Activated CD8-positive, alpha-beta T cell treated with anti-CD3 and anti-CD28 coated beads for 36 hours (primary cell): ENCODE data around the gene IL2RA. TPM values are rescaled to one million over a fixed set of nuclear protein-coding genes. Genes with fewer than 3 reads are reported as not detected.

Experiments
- ATAC-seq: fragments of 200-7000 bp; cut with Tn5 transposase; one replicate; pipeline ENCODE4 v1.10.0; 2021; ENCODE audit warnings: mild to moderate bottlenecking, moderate library complexity
- CTCF ChIA-PET: fragments of 350-600 bp; sonication (Branson Sonifier 250); formaldehyde crosslinking; loops from one replicate; lab custom pipeline; 2021; ENCODE audit warnings: antibody characterized with exemption; lab: Charles Lee
- POLR2A ChIA-PET: fragments of 350-600 bp; sonication (Branson Sonifier 250); formaldehyde crosslinking; loops from one replicate; lab custom pipeline; 2021; ENCODE audit warnings: antibody characterized with exemption; lab: Charles Lee
- DNase-seq: peaks from one replicate; pipeline ENCODE4 v3.0.0-alpha.2; 2020
- H3K27ac Mint-ChIP-seq: one replicate; pipeline ENCODE4 v1.8.0; 2021; ENCODE audit warnings: mild to moderate bottlenecking, mixed read lengths
- H3K27me3 Mint-ChIP-seq: one replicate; pipeline ENCODE4 v1.8.0; 2021; ENCODE audit warnings: mixed read lengths
- H3K36me3 Mint-ChIP-seq: one replicate; pipeline ENCODE4 v1.8.0; 2021; ENCODE audit warnings: low read depth, mixed read lengths
- H3K4me1 Mint-ChIP-seq: one replicate; pipeline ENCODE4 v1.8.0; 2021; ENCODE audit warnings: low read depth, mixed read lengths
- H3K4me3 Mint-ChIP-seq: one replicate; pipeline ENCODE4 v1.8.0; 2021; ENCODE audit warnings: mild to moderate bottlenecking, moderate library complexity, mixed read lengths
- H3K9me3 Mint-ChIP-seq: one replicate; pipeline ENCODE4 v1.8.0; 2021; ENCODE audit warnings: mixed read lengths
- CTCF ChIP-seq: fragments of 200-600 bp; IDR thresholded peaks from one replicate; pipeline ENCODE4 v1.8.0; 2022; ENCODE audit warnings: antibody characterized with exemption, mild to moderate bottlenecking
- intact Hi-C: fragments of 100-400 bp; cut with micrococcal nuclease; formaldehyde crosslinking; loops from one replicate; pipeline ENCODE4 v1.10.0; 2022
- total RNA-seq, 2 experiments: library from RNA; stranded (reverse); gene quantifications; one replicate each; pipeline ENCODE4 v1.2.3, GENCODE V29; 2021

The IL2RA gene
- total RNA-seq, 2 experiments from 2014 or later, result 868 to 874 TPM

- H3K36me3 Mint-ChIP-seq, result peaks cover 88% of the 10 kb centered on the region
These were observed 8.9 kb downstream of the IL2RA start for GRCh38 chr10:6053303-6053702.

DNA sequence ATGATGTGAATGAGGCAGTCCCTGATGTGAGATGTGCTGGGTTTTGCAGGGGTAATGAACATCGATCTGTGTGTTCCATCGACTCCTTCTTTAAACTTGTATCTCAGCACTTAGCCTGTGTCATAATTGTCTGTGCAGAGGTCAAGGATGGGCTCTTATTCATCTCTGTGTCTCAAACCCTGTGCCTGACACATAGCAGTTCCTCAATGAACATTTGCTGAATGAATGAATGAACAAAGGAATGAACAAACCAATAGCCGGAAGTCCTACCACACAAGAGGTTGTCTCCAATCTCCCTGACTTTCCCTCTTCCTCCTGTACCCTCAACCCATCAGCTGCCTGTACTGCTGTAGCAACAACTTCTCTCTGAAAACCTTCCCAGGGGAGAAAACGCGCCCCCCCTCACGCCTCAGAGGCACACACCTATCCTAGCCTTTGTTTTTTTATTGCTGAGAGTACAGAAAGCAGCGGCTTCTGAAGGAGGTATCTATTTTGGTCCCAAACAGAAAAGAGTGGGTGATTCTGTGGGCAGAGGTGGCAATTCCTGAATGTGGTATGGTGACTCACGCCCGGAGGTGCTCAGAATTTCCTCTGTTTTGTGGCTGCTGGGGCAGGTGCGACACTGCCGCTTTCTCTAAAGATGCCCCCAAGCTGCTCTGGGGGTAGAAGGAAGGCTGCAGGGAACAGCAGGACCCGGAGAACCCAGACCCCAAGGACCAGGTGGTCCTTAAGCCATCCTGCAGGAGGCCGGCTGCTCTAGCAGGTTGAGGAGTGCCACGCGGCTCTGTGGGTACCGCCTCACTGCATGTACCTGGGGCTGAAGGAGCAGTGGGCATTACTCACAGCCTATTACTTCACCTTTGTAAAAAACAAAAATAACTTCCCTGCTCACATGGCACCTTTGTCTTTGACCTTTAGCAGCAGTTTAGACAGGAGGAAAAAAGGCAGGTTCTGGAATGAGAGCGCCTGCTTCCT lies 9.6 kb downstream of the IL2RA start:
- peak overlapping the region; percentile 91 for H3K27ac Mint-ChIP-seq
- ATAC-seq, result peak; percentile 52
- H3K27me3 Mint-ChIP-seq, result no peaks in the 10 kb centered on the region
- ChIA-PET CTCF (interaction anchor here (1.0 to 12.1 kb wide), 8 partner anchors 14 to 84 kb away, joined by 3 to 118 read pairs (median 6); no protein-coding TSS in a partner anchor), POLR2A (interaction anchor here (0.8 to 17.2 kb wide), 12 partner anchors 16 to 342 kb away, joined by 3 to 846 read pairs (median 4); partner anchors contain the start of genes GDI2, IL2RA and PFKFB3)
- no peak for TF ChIP-seq CTCF
- peak overlapping the region; percentile 76 for H3K4me3 Mint-ChIP-seq
- no peaks in the 10 kb centered on the region for H3K9me3 Mint-ChIP-seq
- intact Hi-C loops, result loop anchor here (5.0 to 10.0 kb wide), 2 partner anchors 35 to 532 kb away; partner anchors contain the start of genes PRKCQ and RBM17
- peak; percentile 94 for DNase-seq
- peaks cover 86% of the 10 kb centered on the region for H3K36me3 Mint-ChIP-seq
- H3K4me1 Mint-ChIP-seq, result peaks cover 83% of the 10 kb centered on the region

More at GRCh38 chr10:6053303-6053702, 8.9 kb downstream of the IL2RA start:
- POLR2A ChIA-PET, result interaction anchor here (0.6 to 17.2 kb wide), 11 partner anchors 8 to 533 kb away, joined by 3 to 846 read pairs (median 4); partner anchors contain the start of gene IL2RA
- Mint-ChIP-seq H3K4me3 (peak overlapping the region; percentile 76), H3K27me3 (no peaks in the 10 kb centered on the region), H3K27ac (peak overlapping the region; percentile 91), H3K4me1 (peaks cover 83% of the 10 kb centered on the region), H3K9me3 (no peaks in the 10 kb centered on the region)
- intact Hi-C loops, result loop anchor here (5.0 to 10.0 kb wide), 2 partner anchors 34 to 531 kb away; partner anchors contain the start of genes PRKCQ and RBM17
- ATAC-seq (no peak), DNase-seq (no peak)
- no peak for TF ChIP-seq CTCF
- CTCF ChIA-PET, result interaction anchor here (0.7 to 12.1 kb wide), 7 partner anchors 9 to 83 kb away, joined by 3 to 118 read pairs (median 4); no protein-coding TSS in a partner anchor

DNA sequence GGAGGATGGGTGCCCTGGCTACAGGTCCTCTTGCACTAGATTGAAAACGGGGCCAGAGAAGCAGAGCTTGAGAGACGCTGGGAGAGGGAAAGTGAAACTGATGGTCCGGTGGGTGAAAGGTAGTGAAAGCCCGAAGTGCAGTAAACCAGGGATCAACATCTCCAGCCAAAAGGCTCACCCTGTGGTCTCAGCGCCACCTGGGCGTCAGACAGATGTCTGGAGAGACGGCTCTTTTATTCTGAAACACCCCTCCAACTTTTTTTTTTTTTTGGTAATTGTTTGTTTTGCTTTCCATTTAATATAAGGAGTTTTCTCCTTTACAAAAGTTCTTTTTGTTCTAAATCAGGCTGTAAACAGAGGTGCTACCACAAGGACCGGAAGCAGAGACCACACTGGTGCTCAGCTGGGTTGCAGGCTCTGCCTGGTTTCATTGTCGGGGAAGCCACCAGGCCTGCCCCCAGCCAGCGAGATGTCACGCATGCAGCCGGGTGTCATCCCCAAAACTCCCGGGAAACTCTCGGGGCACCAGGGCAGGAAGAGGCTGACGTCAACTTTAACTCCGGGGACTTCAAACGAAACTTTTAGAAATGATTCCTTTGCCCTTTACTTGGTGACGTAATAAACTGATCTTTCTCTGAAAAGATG lies 11.2 kb downstream of the IL2RA start:
- H3K27me3 Mint-ChIP-seq, result no peaks in the 10 kb centered on the region
- no peaks in the 10 kb centered on the region for H3K9me3 Mint-ChIP-seq
- ATAC-seq (peak; percentile 41), DNase-seq (peak; percentile 98)
- CTCF ChIA-PET, result interaction anchor here (0.9 to 12.1 kb wide), 9 partner anchors 11 to 42 kb away, joined by 4 to 118 read pairs (median 6); partner anchors contain the start of gene IL2RA
- TF ChIP-seq CTCF, result no peak
- peak overlapping the region; percentile 91 for H3K27ac Mint-ChIP-seq
- peak overlapping the region; percentile 76 for H3K4me3 Mint-ChIP-seq
- peaks cover 84% of the 10 kb centered on the region for H3K4me1 Mint-ChIP-seq
- H3K36me3 Mint-ChIP-seq, result peaks cover 84% of the 10 kb centered on the region
- intact Hi-C loops, result loop anchor here (2.0 to 10.0 kb wide), 3 partner anchors 22 to 534 kb away; partner anchors contain the start of genes PRKCQ and RBM17
- POLR2A ChIA-PET, result interaction anchor here (0.5 to 17.2 kb wide), 15 partner anchors 7 to 547 kb away, joined by 3 to 846 read pairs (median 5); partner anchors contain the start of genes IL15RA, IL2RA and PFKFB3

- H3K9me3 Mint-ChIP-seq, result no peaks in the 10 kb centered on the region
- H3K27me3 Mint-ChIP-seq, result no peaks in the 10 kb centered on the region
- H3K4me3 Mint-ChIP-seq, result peak overlapping the region; percentile 76
- peaks cover 89% of the 10 kb centered on the region for H3K4me1 Mint-ChIP-seq
- H3K36me3 Mint-ChIP-seq, result peaks cover 89% of the 10 kb centered on the region
- H3K27ac Mint-ChIP-seq, result peak overlapping the region; percentile 91
- DNase-seq, result no peak
- no peak for ATAC-seq
- POLR2A ChIA-PET, result interaction anchor here (1.0 to 17.2 kb wide), 9 partner anchors 9 to 153 kb away, joined by 3 to 846 read pairs (median 8); partner anchors contain the start of genes IL15RA, IL2RA and PFKFB3
- CTCF ChIA-PET, result interaction anchor here (0.9 to 12.1 kb wide), 7 partner anchors 18 to 41 kb away, joined by 3 to 118 read pairs (median 5); no protein-coding TSS in a partner anchor
- intact Hi-C loops, result loop anchor here (5.0 kb wide), 1 partner anchor 72 kb away; the partner anchor contains the start of gene IL15RA
- TF ChIP-seq CTCF, result no peak
These were observed 13.2 kb downstream of the IL2RA start for GRCh38 chr10:6049031-6049400.
